ENCODE results near the gene TMEM115. TPM values are rescaled to one million over a fixed set of nuclear protein-coding genes. Genes with fewer than 3 reads are reported as not detected.

Gene TMEM115
- total and polyA plus RNA-seq, 2 of the 13 experiments (the other 11 are each of a cell fraction or from before 2014, with no cell fraction given), result 22.1 to 30.7 TPM

GRCh38 chr3:50358911-50359759 lies at the start of gene TMEM115 (continued):
- TF ChIP-seq ZNF318 (CRISPR knock-in tag; IDR thresholded peaks at IDR 0.05) (0 out of 2 replicates have a peak, but pooled peaks have one; percentile 38), GTF2F1 (IDR thresholded peaks at IDR 0.05; ENCODE audit: low read length) (no peak), MYPOP (CRISPR knock-in tag; IDR thresholded peaks at IDR 0.05) (0 out of 2 replicates have a peak, but pooled peaks have one; percentile 82), ZNF775 (CRISPR knock-in tag; IDR thresholded peaks at IDR 0.05; ENCODE audit: borderline replicate concordance) (no peak), ZFP91 (CRISPR knock-in tag; IDR thresholded peaks at IDR 0.05; ENCODE audit: borderline replicate concordance) (peak; percentile 87), TBX3 (IDR thresholded peaks at IDR 0.05; ENCODE audit: borderline replicate concordance) (0 out of 2 replicates have a peak, but pooled peaks have one; percentile 10), CSRNP1 (CRISPR knock-in tag; IDR thresholded peaks at IDR 0.05) (peak; percentile 60; the same call in 1 of the 2 replicates), MBD4 (IDR thresholded peaks at IDR 0.05; ENCODE audit: borderline replicate concordance, low read length) (no peak)

Data from HepG2 (cell line).